HEK293 (cell line): ENCODE data around the gene PTPRO.

Experiments used
- CTCF ChIA-PET: fragments of 350-600 bp; formaldehyde crosslinking; extraction: SDS; loops from one replicate; lab custom pipeline; 2021; ENCODE audit warnings: antibody characterized with exemption; lab: Yijun Ruan, JAX
- POLR2A ChIA-PET: fragments of 300-600 bp; formaldehyde crosslinking; extraction: SDS; loops from one replicate; lab custom pipeline; 2020; ENCODE audit warnings: antibody characterized with exemption, inconsistent platforms; lab: Yijun Ruan, JAX
- H3K27ac ChIP-seq: fragments of 200-500 bp; sonication (Bioruptor generic); 2 replicates; pipeline ENCODE4 v1.5.1; 2014; ENCODE audit warnings: low read depth, low read length, control low read depth, inconsistent platforms; ENCODE audit errors: extremely low read depth
- H3K36me3 ChIP-seq, 2 experiments: fragments of 200-500 bp in 1 of 2; sonication (Bioruptor generic) in 1 of 2; 1 replicate in 1 of 2; 2 replicates in 1 of 2; pipeline ENCODE4 v1.5.1; 2014 to 2017; ENCODE audit warnings: inconsistent platforms in 2 of 2, low read length in 2 of 2; ENCODE audit not compliant: control insufficient read depth in 2 of 2, insufficient read depth in 1 of 2
- H3K4me1 ChIP-seq: fragments of 200-500 bp; sonication (Bioruptor generic); 2 replicates; pipeline ENCODE4 v1.5.1; 2014; ENCODE audit warnings: mild to moderate bottlenecking, low read length, inconsistent platforms; ENCODE audit not compliant: control insufficient read depth, insufficient read depth
- H3K4me3 ChIP-seq: 2 replicates; pipeline ENCODE4 v1.5.1; 2011; ENCODE audit warnings: low read depth, mild to moderate bottlenecking, control low read depth, low read length, moderate library complexity
- H3K9me3 ChIP-seq: fragments of 200-500 bp; sonication (Bioruptor generic); 2 replicates; pipeline ENCODE4 v1.5.1; 2014; ENCODE audit warnings: low read depth, low read length, inconsistent platforms; ENCODE audit not compliant: control insufficient read depth, insufficient read depth
- ATF2 ChIP-seq: fragments of 450-650 bp; formaldehyde crosslinking; IDR thresholded peaks from 2 replicates; pipeline ENCODE4 v1.5.1; 2016; ENCODE audit warnings: missing biosample characterization, missing genetic modification characterization, low read depth
- BCL11B ChIP-seq: fragments of 450-650 bp; formaldehyde crosslinking; IDR thresholded peaks from 2 replicates; pipeline ENCODE4 v1.5.1; 2016; ENCODE audit warnings: low read depth, missing biosample characterization, missing genetic modification characterization
- HIC1 ChIP-seq: fragments of 450-650 bp; formaldehyde crosslinking; IDR thresholded peaks from 2 replicates; pipeline ENCODE4 v1.5.1; 2016; ENCODE audit warnings: missing biosample characterization, missing genetic modification characterization
- INSM2 ChIP-seq: fragments of 450-650 bp; formaldehyde crosslinking; IDR thresholded peaks from 2 replicates; pipeline ENCODE4 v1.5.1; 2016; ENCODE audit warnings: missing biosample characterization, missing genetic modification characterization
- RBAK ChIP-seq: fragments of 450-650 bp; formaldehyde crosslinking; IDR thresholded peaks from 2 replicates; pipeline ENCODE4 v1.5.1; 2016; ENCODE audit warnings: missing biosample characterization, missing genetic modification characterization
- SCRT2 ChIP-seq: fragments of 450-650 bp; formaldehyde crosslinking; IDR thresholded peaks from 2 replicates; pipeline ENCODE4 v1.5.1; 2016; ENCODE audit warnings: missing biosample characterization, missing genetic modification characterization
- TCF7L2 ChIP-seq: IDR thresholded peaks from 2 replicates; pipeline ENCODE4 v1.6.1; 2011; ENCODE audit warnings: low read depth, mild to moderate bottlenecking, inconsistent platforms, low read length, moderate library complexity, borderline replicate concordance
- ZFP41 ChIP-seq: fragments of 450-650 bp; formaldehyde crosslinking; IDR thresholded peaks from 2 replicates; pipeline ENCODE4 v1.5.1; 2016; ENCODE audit warnings: missing biosample characterization, missing genetic modification characterization, borderline replicate concordance
- ZFP69B ChIP-seq: fragments of 450-650 bp; formaldehyde crosslinking; IDR thresholded peaks from 2 replicates; pipeline ENCODE4 v1.5.1; 2016; ENCODE audit warnings: missing biosample characterization, missing genetic modification characterization
- ZNF16 ChIP-seq: fragments of 450-650 bp; formaldehyde crosslinking; IDR thresholded peaks from 2 replicates; pipeline ENCODE4 v1.5.1; 2016; ENCODE audit warnings: low read depth, missing biosample characterization, missing genetic modification characterization
- ZNF214 ChIP-seq: fragments of 450-650 bp; formaldehyde crosslinking; IDR thresholded peaks from 2 replicates; pipeline ENCODE4 v1.5.1; 2017; ENCODE audit warnings: missing biosample characterization, mild to moderate bottlenecking, missing genetic modification characterization, borderline replicate concordance
- ZNF221 ChIP-seq: fragments of 450-650 bp; formaldehyde crosslinking; IDR thresholded peaks from 2 replicates; pipeline ENCODE4 v1.5.1; 2017; ENCODE audit warnings: missing biosample characterization, missing genetic modification characterization, borderline replicate concordance
- ZNF223 ChIP-seq: fragments of 450-650 bp; formaldehyde crosslinking; IDR thresholded peaks from 2 replicates; pipeline ENCODE4 v1.5.1; 2016; ENCODE audit warnings: missing biosample characterization, missing genetic modification characterization
- ZNF37A ChIP-seq: fragments of 450-650 bp; IDR thresholded peaks from 2 replicates; pipeline ENCODE4 v1.5.1; 2018; ENCODE audit warnings: missing biosample characterization, missing genetic modification characterization
- ZNF555 ChIP-seq: fragments of 450-650 bp; formaldehyde crosslinking; conservative IDR thresholded peaks from 2 replicates; pipeline ENCODE4 v1.5.1; 2017; ENCODE audit warnings: missing biosample characterization, mild to moderate bottlenecking, missing genetic modification characterization, inconsistent platforms
- ZNF561 ChIP-seq: fragments of 450-650 bp; IDR thresholded peaks from 2 replicates; pipeline ENCODE4 v1.5.1; 2018; ENCODE audit warnings: missing biosample characterization, missing genetic modification characterization, borderline replicate concordance
- ZNF692 ChIP-seq: fragments of 450-650 bp; formaldehyde crosslinking; IDR thresholded peaks from 2 replicates; pipeline ENCODE4 v1.5.1; 2016; ENCODE audit warnings: missing biosample characterization, missing genetic modification characterization
- ZNF747 ChIP-seq: fragments of 450-650 bp; formaldehyde crosslinking; IDR thresholded peaks from 2 replicates; pipeline ENCODE4 v1.5.1; 2016; ENCODE audit warnings: missing biosample characterization, missing genetic modification characterization
- ZNF76 ChIP-seq: fragments of 450-650 bp; formaldehyde crosslinking; IDR thresholded peaks from 2 replicates; pipeline ENCODE4; 2016; ENCODE audit warnings: low read depth, missing biosample characterization, missing genetic modification characterization, borderline replicate concordance
- ZSCAN16 ChIP-seq: fragments of 450-650 bp; formaldehyde crosslinking; IDR thresholded peaks from 2 replicates; pipeline ENCODE4 v1.5.1; 2016; ENCODE audit warnings: missing biosample characterization, missing genetic modification characterization
- ZSCAN23 ChIP-seq: fragments of 450-650 bp; formaldehyde crosslinking; IDR thresholded peaks from 2 replicates; pipeline ENCODE4 v1.5.1; 2016; ENCODE audit warnings: missing biosample characterization, missing genetic modification characterization

PTPRO gene

GRCh38 chr12:15634010-15634683 lies 311.8 kb downstream of the PTPRO start:
- no peak overlapping the region for H3K4me3 ChIP-seq
- ChIA-PET POLR2A (no interaction called here), CTCF (interaction anchor here (0.7 to 0.9 kb wide), 2 partner anchors 44 to 119 kb away, joined by 3 to 4 read pairs; no protein-coding TSS in a partner anchor)
- no peak overlapping the region for H3K27ac ChIP-seq
- peaks cover 0 to 2% of the 10 kb centered on the region in 2 experiments; a peak in 1 of 3 replicates for H3K36me3 ChIP-seq
- TF ChIP-seq TCF7L2 (no peak), SCRT2 (tag by site-specific recombination) (no peak), ZNF221 (no peak), ZNF747 (tag by site-specific recombination) (no peak), ZSCAN23 (tag by site-specific recombination) (no peak), ZNF692 (tag by site-specific recombination) (no peak), ZNF561 (no peak), ZNF214 (tag by site-specific recombination) (no peak), HIC1 (tag by site-specific recombination) (no peak), ZFP41 (tag by site-specific recombination) (no peak)
- H3K4me1 ChIP-seq: peaks cover 6% of the 10 kb centered on the region
- H3K9me3 ChIP-seq: no peaks in the 10 kb centered on the region

GRCh38 chr12:15636060-15636890 lies 314.0 kb downstream of the PTPRO start:
- Histone ChIP-seq H3K36me3 (peaks cover 9 to 15% of the 10 kb centered on the region in 2 experiments; a peak in 2 of 3 replicates), H3K4me1 (peaks cover 5% of the 10 kb centered on the region), H3K9me3 (no peaks in the 10 kb centered on the region), H3K27ac (no peak overlapping the region), H3K4me3 (no peak overlapping the region)
- POLR2A ChIA-PET: no interaction called here
- CTCF ChIA-PET: interaction anchor here (0.5 to 0.7 kb wide), 2 partner anchors 10 to 208 kb away, joined by 3 read pairs; no protein-coding TSS in a partner anchor
- TF ChIP-seq ZSCAN16 (tag by site-specific recombination) (no peak), BCL11B (no peak), ZNF37A (tag by site-specific recombination) (no peak), ZNF16 (no peak), ZNF555 (tag by site-specific recombination) (no peak), ATF2 (tag by site-specific recombination) (no peak), INSM2 (tag by site-specific recombination) (no peak), ZNF76 (tag by site-specific recombination) (no peak), RBAK (tag by site-specific recombination) (no peak), ZFP69B (tag by site-specific recombination) (no peak), ZNF223 (tag by site-specific recombination) (no peak)
